OCI-LY7 (cell line): ENCODE data around the gene MAP2K1. TPM values are rescaled to one million over a fixed set of nuclear protein-coding genes. Genes with fewer than 3 reads are reported as not detected.
"Not testable (repeated sequence)": the region's sequence is repeated elsewhere in the genome, so short reads cannot be mapped to it uniquely, and the experiment has no call there.

Experiments used
- BruUV-seq: library from RNA; stranded (reverse); fragments of 400-500 nt; replicated peaks from 2 replicates; lab custom pipeline; 2021; lab: Mats Ljungman, UMichigan
- CTCF ChIA-PET: fragments of 300-600 bp; sonication (Branson Sonifier 250); formaldehyde crosslinking; loops from one replicate; lab custom pipeline; 2022; ENCODE audit warnings: antibody characterized with exemption; ENCODE audit not compliant: unreplicated experiment; lab: Charles Lee
- POLR2A ChIA-PET: fragments of 300-600 bp; sonication (Branson Sonifier 250); formaldehyde crosslinking; loops from one replicate; lab custom pipeline; 2022; ENCODE audit warnings: antibody characterized with exemption; lab: Charles Lee
- DNase-seq: peaks from one replicate; pipeline ENCODE4 v3.0.0-alpha.2; 2015; ENCODE audit warnings: low spot score
- H2AFZ ChIP-seq: fragments of 200-600 bp; sonication (generic), shearing (Covaris generic); 2 replicates; pipeline ENCODE4 v1.6.1; 2014; ENCODE audit warnings: mild to moderate bottlenecking, antibody characterized with exemption, low read length, moderate library complexity
- H3K27ac ChIP-seq: fragments of 200-600 bp; sonication (generic); 2 replicates; pipeline ENCODE4 v1.5.1; 2014; ENCODE audit warnings: mixed run types, low read depth, mild to moderate bottlenecking, moderate library complexity, low read length, inconsistent platforms; ENCODE audit not compliant: poor library complexity, severe bottlenecking
- H3K36me3 ChIP-seq: fragments of 200-600 bp; sonication (generic); 2 replicates; pipeline ENCODE4 v1.6.1; 2014; ENCODE audit warnings: mild to moderate bottlenecking, antibody characterized with exemption, low read length, moderate library complexity, mixed read lengths; ENCODE audit not compliant: insufficient read depth
- H3K4me1 ChIP-seq: fragments of 200-600 bp; sonication (generic); 2 replicates; pipeline ENCODE4 v1.5.1; 2014; ENCODE audit warnings: mild to moderate bottlenecking, low read length; ENCODE audit not compliant: insufficient read depth, poor library complexity, severe bottlenecking
- H3K4me2 ChIP-seq: fragments of 200-600 bp; sonication (generic); 2 replicates; pipeline ENCODE4 v1.6.1; 2014; ENCODE audit warnings: mild to moderate bottlenecking, low read length
- H3K4me3 ChIP-seq: fragments of 200-600 bp; sonication (generic); 2 replicates; pipeline ENCODE4 v1.5.1; 2014; ENCODE audit warnings: mild to moderate bottlenecking, low read depth, low read length; ENCODE audit not compliant: poor library complexity, severe bottlenecking
- H3K79me2 ChIP-seq: fragments of 200-600 bp; sonication (generic); 2 replicates; pipeline ENCODE4 v1.6.1; 2016; ENCODE audit warnings: low read depth, mild to moderate bottlenecking, low read length, moderate library complexity, mixed read lengths; ENCODE audit not compliant: insufficient read depth
- H3K9me2 ChIP-seq: fragments of 200-600 bp; sonication (generic); 2 replicates; pipeline ENCODE4 v1.6.1; 2016; ENCODE audit warnings: mild to moderate bottlenecking, low read length, mixed read lengths; ENCODE audit not compliant: insufficient read depth
- H3K9me3 ChIP-seq: fragments of 200-600 bp; sonication (generic); 2 replicates; pipeline ENCODE4 v1.6.1; 2014; ENCODE audit warnings: mild to moderate bottlenecking, mixed run types, low read length, mixed read lengths
- H4K20me1 ChIP-seq: fragments of 200-600 bp; sonication (generic); 2 replicates; pipeline ENCODE4 v1.6.1; 2014; ENCODE audit warnings: mild to moderate bottlenecking, antibody characterized with exemption, low read length, moderate library complexity, mixed read lengths; ENCODE audit not compliant: insufficient read depth
- EZH2phosphoT487 ChIP-seq: fragments of 200-600 bp; sonication (generic); IDR thresholded peaks from 2 replicates; pipeline ENCODE4 v1.6.1; 2018; ENCODE audit warnings: low read depth, borderline replicate concordance, mild to moderate bottlenecking, mixed run types, antibody characterized with exemption, low read length, moderate library complexity, mixed read lengths
- intact Hi-C: fragments of 100-400 bp; cut with micrococcal nuclease; formaldehyde crosslinking; loops from one replicate; pipeline ENCODE4 v1.10.0; 2022; ENCODE audit not compliant: unreplicated experiment
- total RNA-seq, 2 experiments: library from RNA; depleted of rRNA in 1 of 2; stranded (reverse); fragments of >200 nt in 1 of 2; shearing (Covaris generic) in 1 of 2; gene quantifications; 2 replicates each; pipeline ENCODE4 v1.2.3, GENCODE V29; 2014 to 2022
- TF ChIP-seq, protein P1 (sequence below): fragments of 200-600 bp; sonication (generic); conservative IDR thresholded peaks from 2 replicates; pipeline ENCODE4 v1.5.1; 2014; ENCODE audit warnings: mild to moderate bottlenecking, antibody characterized with exemption, low read length, moderate library complexity, mixed read lengths

MAP2K1 gene
- total RNA-seq, 2 experiments from 2014 or later, result 37.2 to 95.8 TPM

DNA sequence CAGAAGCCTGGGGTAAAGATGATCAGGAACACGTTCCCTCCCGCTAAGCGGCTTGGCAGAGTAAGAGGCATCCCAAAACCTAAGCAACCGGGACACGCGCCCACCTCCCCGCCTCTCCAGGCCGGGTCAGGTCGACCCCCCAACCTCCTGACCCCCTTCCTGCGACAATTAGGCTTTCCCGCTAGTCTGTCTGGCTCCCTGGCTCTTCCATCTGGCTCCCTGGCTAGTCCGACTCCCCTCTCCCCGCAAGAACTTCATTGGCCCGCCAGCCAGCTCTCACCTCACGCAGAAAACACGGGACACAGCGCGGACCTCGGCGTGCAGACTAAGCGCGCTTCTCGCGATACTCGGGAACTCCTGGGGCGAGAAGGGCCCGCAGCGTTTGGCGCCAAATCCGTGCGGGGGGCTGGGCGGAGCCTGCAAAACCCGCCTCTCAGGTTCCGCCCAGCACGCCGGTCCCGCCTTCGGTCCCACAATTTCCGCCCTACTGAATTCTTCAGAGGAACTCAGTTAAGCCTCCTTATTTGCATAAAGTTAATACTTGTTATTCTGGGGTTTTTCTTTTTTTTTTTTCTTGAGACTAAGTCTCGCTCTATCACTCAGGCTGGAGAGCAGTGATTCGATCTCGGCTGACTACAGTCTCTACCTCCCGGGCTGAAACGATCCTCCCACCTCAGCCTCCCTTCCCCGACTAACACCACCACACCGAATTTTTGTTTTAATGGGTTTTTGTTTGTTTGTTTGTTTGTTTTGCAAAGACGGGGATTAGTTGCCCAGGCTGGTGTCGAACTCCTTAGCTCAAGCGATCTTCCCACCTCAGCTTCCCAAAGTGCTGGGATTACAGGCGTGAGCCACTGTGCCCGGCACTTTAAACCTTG, 30.1 kb upstream of the MAP2K1 start, which contains the start of gene TIPIN:
Gene TIPIN (minus strand): TSS at position 327 of the 878 bp plus-strand sequence. CDS start 3,738 bp downstream, outside the sequence.
- intact Hi-C loops, result loop anchor here (1.0 to 10.0 kb wide), 5 partner anchors 14 to 202 kb away; partner anchors contain the start of genes MAP2K1 and SNAPC5
- H4K20me1 ChIP-seq, result no peaks in the 10 kb centered on the region
- H3K9me3 ChIP-seq, result peaks cover 5% of the 10 kb centered on the region; the same call in 1 of the 2 replicates
- BruUV-seq, result no TSS peak
- CTCF ChIA-PET, result interaction anchor here (1.3 kb wide), 1 partner anchor 14 kb away, joined by 3 read pairs; no protein-coding TSS in a partner anchor
- H3K4me1 ChIP-seq, result peaks cover 50% of the 10 kb centered on the region
- H3K36me3 ChIP-seq, result peaks cover 27% of the 10 kb centered on the region
- DNase-seq, result peak; percentile 99
- peak within 1 kb of the TSS; percentile 77 for H2AFZ ChIP-seq
- no peaks in the 10 kb centered on the region for H3K9me2 ChIP-seq
- H3K4me2 ChIP-seq, result peak within 1 kb of the TSS; percentile 83
- peak within 1 kb of the TSS; percentile 87 for H3K4me3 ChIP-seq
- POLR2A ChIA-PET, result interaction anchor here (0.6 to 2.4 kb wide), 8 partner anchors 8 to 1786 kb away, joined by 3 to 9 read pairs (median 4); partner anchors contain the start of gene MAP2K1
- H3K27ac ChIP-seq, result peak within 1 kb of the TSS; percentile 84
- TF ChIP-seq EZH2phosphoT487, result no peak
- TF ChIP-seq, protein P1, sequence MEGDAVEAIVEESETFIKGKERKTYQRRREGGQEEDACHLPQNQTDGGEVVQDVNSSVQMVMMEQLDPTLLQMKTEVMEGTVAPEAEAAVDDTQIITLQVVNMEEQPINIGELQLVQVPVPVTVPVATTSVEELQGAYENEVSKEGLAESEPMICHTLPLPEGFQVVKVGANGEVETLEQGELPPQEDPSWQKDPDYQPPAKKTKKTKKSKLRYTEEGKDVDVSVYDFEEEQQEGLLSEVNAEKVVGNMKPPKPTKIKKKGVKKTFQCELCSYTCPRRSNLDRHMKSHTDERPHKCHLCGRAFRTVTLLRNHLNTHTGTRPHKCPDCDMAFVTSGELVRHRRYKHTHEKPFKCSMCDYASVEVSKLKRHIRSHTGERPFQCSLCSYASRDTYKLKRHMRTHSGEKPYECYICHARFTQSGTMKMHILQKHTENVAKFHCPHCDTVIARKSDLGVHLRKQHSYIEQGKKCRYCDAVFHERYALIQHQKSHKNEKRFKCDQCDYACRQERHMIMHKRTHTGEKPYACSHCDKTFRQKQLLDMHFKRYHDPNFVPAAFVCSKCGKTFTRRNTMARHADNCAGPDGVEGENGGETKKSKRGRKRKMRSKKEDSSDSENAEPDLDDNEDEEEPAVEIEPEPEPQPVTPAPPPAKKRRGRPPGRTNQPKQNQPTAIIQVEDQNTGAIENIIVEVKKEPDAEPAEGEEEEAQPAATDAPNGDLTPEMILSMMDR, result no peak
- peaks cover 36% of the 10 kb centered on the region for H3K79me2 ChIP-seq

DNA sequence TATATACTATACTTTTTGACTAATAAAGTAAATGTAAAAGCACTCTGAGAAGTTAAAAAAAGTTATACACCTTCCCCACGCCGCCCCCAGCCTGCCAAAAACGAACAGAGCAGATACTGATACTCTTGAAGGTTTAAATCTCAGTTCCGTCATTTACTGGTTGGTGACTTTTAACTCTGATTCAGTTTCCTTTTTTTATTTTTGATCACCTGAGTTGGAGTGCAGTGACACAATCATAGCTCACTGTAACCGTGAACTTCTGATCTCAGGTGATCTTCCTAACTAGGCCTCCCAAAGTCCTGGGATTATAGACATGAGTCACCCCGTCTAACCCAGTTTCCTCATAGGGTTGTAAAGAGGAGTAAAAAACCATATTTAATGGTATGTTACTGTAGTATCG, 27.0 kb upstream of the MAP2K1 start:
- H3K27ac ChIP-seq, result peak overlapping the region; percentile 85
- no TSS peak for BruUV-seq
- H3K4me2 ChIP-seq, result peak overlapping the region; percentile 60
- no peaks in the 10 kb centered on the region for H3K9me2 ChIP-seq
- H3K4me1 ChIP-seq, result peaks cover 38% of the 10 kb centered on the region
- H3K79me2 ChIP-seq, result peaks cover 16% of the 10 kb centered on the region
- peak; percentile 59 for DNase-seq
- peaks cover 5% of the 10 kb centered on the region; the same call in 1 of the 2 replicates for H3K9me3 ChIP-seq
- CTCF ChIA-PET, result no interaction called here
- peak overlapping the region; percentile 31 for H3K4me3 ChIP-seq
- POLR2A ChIA-PET, result interaction anchor here (0.7 kb wide), 1 partner anchor 183 kb away, joined by 3 read pairs; no protein-coding TSS in a partner anchor
- no peaks in the 10 kb centered on the region for H4K20me1 ChIP-seq
- intact Hi-C loops, result loop anchor here (5.0 to 10.0 kb wide), 2 partner anchors 138 to 205 kb away; partner anchors contain the start of gene SNAPC5
- peak overlapping the region; percentile 89 for H2AFZ ChIP-seq
- H3K36me3 ChIP-seq, result no peaks in the 10 kb centered on the region
- no peak for TF ChIP-seq EZH2phosphoT487
- TF ChIP-seq, protein P1, result peak; percentile 22; the same call in 1 of the 2 replicates

DNA sequence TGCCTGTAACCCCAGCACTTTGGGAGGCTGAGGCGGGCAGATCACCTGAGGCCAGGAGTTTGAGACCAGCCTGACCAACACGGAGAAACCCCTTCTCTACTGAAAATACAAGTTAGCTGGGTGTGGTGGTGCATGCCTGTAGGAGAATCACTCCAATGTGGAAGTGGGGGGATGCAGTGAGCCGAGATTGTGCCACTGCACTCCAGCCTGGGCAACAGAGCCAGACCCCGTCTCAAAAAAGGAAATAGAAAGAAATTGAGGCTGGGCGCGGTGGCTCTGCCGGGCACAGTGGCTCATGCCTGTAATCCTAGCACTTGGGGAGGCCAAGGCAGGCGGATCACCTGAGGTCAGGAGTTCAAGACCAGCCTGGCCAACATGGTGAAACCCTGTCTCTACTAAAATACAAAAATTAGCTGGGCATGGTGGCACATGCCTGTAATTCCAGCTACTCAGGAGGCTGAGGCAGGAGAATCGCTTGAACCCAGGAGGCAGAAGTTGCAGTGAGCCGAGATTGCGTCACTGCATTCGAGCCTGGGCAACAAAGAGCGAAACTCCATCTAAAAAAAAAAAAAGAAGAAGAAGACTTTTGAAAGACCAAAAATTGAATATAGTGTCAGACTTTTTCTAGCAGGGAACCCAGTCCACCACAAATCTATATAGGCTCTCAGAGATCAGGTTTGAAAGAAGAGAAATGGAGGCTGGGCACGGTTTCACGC, 24.8 kb upstream of the MAP2K1 start:
- H3K27ac ChIP-seq, H3K36me3 ChIP-seq, H3K4me3 ChIP-seq, H4K20me1 ChIP-seq, CTCF ChIA-PET, BruUV-seq, H3K9me3 ChIP-seq, H2AFZ ChIP-seq, DNase-seq, H3K4me2 ChIP-seq, H3K9me2 ChIP-seq, intact Hi-C loops, H3K79me2 ChIP-seq: not testable (repeated sequence)
- POLR2A ChIA-PET, result interaction anchor here (0.7 kb wide), 1 partner anchor 70 kb away, joined by 4 read pairs; no protein-coding TSS in a partner anchor
- peaks cover 27% of the 10 kb centered on the region for H3K4me1 ChIP-seq
